Measurements from ENCODE around the gene TOR1AIP2.

GRCh38 chr1:179871940-179872339, 5.7 kb downstream of the TOR1AIP2 start:
- TF ChIP-seq MYC (IDR thresholded peaks at IDR 0.05; ENCODE audit: low read depth, low read length) (no peak), POLR2A (IDR thresholded peaks at IDR 0.05; ENCODE audit: extremely low read depth, insufficient read length) (no peak), MAX (IDR thresholded peaks at IDR 0.05; ENCODE audit: low read depth, low read length) (no peak)
- TF ChIP-seq, protein P1, sequence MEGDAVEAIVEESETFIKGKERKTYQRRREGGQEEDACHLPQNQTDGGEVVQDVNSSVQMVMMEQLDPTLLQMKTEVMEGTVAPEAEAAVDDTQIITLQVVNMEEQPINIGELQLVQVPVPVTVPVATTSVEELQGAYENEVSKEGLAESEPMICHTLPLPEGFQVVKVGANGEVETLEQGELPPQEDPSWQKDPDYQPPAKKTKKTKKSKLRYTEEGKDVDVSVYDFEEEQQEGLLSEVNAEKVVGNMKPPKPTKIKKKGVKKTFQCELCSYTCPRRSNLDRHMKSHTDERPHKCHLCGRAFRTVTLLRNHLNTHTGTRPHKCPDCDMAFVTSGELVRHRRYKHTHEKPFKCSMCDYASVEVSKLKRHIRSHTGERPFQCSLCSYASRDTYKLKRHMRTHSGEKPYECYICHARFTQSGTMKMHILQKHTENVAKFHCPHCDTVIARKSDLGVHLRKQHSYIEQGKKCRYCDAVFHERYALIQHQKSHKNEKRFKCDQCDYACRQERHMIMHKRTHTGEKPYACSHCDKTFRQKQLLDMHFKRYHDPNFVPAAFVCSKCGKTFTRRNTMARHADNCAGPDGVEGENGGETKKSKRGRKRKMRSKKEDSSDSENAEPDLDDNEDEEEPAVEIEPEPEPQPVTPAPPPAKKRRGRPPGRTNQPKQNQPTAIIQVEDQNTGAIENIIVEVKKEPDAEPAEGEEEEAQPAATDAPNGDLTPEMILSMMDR (IDR thresholded peaks at IDR 0.05; ENCODE audit: low read depth, low read length) = no peak
